A172 (cell line): Measurements from ENCODE around the gene CAMSAP3. TPM values are rescaled to one million over a fixed set of nuclear protein-coding genes. Genes with fewer than 3 reads are reported as not detected.

Experiments used
- DNase-seq: peaks from one replicate; pipeline ENCODE4 v3.0.0-alpha.2; 2015; ENCODE audit warnings: low spot score
- total RNA-seq: library from RNA; depleted of rRNA; stranded (reverse); fragments of >200 nt; shearing (Covaris generic); gene quantifications from 2 replicates; pipeline ENCODE4 v1.2.3, GENCODE V29; 2014

The CAMSAP3 gene
- total RNA-seq, 1 experiment from 2014 or later = 2.6 TPM

DNA sequence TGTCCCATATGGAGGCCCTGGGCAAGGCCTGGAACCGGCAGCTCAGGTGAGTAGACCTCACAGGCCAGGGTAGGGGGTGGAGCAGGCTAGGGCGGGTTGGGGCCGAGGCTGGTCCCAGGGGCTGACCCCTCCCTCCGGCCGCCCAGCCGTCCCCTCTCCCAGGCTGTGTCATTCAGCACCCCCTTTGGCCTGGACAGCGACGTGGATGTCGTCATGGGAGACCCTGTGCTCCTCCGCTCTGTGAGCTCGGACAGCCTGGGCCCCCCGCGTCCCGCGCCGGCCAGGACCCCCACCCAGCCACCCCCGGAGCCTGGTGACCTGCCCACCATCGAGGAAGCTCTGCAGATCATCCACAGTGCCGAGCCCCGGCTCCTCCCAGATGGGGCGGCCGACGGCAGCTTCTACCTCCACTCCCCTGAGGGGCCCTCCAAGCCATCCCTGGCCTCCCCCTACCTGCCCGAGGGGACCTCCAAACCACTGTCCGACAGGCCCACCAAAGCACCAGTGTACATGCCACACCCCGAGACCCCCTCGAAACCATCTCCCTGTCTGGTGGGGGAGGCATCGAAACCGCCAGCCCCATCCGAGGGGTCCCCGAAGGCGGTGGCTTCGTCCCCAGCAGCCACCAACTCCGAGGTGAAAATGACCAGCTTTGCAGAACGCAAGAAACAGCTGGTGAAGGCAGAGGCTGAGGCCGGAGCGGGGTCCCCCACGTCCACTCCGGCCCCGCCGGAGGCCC lies 16.0 kb downstream of the CAMSAP3 start:
- DNase-seq = no peak

- DNase-seq = no peak
These were observed 16.9 kb downstream of the CAMSAP3 start for GRCh38 chr19:7612282-7613274.

GRCh38 chr19:7614859-7615741 lies 19.4 kb downstream of the CAMSAP3 start:
- no peak for DNase-seq

DNA sequence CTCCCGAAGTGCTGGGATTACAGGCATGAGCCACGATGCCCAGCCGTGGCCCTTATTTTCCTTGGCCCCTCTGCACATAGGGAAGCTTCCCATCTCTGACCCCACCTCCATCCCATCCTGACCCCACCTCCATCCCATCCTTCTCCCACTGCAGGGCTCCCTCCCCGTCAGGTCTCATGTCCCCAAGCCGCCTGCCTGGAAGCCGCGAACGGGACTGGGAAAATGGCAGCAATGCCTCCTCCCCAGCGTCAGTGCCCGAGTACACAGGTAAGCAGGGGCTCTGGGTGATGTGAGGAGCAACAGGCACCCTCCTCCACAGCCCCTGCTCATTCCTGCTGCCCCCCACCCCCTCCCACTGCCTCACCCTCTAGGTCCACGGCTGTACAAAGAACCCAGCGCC lies 21.5 kb downstream of the CAMSAP3 start:
- DNase-seq = no peak

- no peak for DNase-seq
These were observed 22.1 kb downstream of the CAMSAP3 start for GRCh38 chr19:7617735-7618134.

GRCh38 chr19:7618348-7618747 lies 22.7 kb downstream of the CAMSAP3 start:
- DNase-seq = no peak

DNA sequence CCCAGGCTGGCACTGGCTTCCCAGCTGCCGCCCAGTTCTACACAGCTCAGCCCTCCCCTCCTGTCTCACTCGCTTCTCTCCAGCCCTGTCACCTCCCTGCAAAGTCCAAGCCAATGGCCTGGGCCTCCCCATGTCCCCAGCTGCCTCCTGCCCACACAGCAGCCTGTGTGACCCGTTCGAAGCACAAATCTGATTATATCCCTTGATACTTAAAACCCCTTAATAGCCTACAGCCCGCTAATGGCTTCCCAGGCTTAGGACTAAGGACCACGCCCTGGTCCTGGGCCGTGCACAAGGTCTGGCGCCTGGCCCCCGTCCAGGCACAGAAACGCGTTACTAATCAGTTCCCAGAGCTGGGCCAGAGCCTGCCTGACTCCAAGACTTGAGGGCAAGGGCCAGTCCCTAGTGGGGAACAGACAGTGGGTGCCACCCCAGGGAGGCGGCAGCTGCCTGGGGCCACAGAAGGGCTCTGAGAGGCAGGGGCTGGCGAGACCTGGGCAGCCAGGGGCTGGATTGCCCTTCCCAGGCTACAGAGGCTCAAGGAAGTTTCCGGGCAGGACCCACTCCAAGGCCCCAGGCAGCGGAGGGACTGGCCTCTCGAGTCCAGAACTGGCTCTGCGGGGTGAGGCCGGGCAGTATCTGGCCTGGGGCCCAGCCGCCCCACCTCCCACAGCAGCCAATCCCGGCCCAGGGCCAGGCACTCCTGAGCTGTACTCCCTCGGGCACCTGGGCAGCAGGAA lies 23.3 kb downstream of the CAMSAP3 start:
- DNase-seq = no peak

DNA sequence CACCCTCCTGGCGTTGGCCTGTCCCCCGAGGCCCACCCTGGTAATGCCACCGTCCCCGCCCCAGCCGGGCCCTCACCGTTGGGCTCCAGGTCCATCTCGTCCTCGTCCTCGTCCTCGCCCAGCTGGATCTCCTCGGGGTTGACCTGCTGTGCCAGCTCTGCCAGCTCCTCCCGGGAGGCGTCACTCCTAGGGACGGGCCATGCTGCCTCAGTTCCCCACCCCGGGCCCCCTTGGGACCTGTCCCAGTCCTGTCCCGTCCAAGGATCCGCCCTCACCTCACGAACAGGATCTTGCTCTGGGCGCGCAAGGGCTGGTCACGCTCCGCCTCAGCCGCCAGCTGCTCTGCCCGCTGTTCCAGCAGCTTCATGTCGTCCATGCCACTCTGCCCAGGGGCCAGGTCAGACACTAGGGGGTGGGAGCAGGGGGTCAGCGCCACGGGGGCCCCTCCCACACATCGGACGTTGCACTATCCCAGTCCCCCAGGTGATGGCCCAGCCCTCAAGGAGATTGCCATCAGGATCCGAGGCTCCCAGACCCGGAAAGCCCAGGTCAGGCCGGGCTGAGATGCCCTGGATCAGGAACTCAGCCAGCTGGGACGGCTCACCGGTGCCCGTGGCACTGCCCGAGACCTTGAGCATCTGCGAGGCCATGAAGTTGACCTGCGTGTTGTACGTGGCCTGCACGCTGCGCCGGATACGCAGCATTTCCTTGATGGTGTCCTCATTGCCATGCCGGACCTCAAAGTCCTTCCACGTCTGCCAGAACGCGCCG lies 24.2 kb downstream of the CAMSAP3 start:
- no peak for DNase-seq

DNA sequence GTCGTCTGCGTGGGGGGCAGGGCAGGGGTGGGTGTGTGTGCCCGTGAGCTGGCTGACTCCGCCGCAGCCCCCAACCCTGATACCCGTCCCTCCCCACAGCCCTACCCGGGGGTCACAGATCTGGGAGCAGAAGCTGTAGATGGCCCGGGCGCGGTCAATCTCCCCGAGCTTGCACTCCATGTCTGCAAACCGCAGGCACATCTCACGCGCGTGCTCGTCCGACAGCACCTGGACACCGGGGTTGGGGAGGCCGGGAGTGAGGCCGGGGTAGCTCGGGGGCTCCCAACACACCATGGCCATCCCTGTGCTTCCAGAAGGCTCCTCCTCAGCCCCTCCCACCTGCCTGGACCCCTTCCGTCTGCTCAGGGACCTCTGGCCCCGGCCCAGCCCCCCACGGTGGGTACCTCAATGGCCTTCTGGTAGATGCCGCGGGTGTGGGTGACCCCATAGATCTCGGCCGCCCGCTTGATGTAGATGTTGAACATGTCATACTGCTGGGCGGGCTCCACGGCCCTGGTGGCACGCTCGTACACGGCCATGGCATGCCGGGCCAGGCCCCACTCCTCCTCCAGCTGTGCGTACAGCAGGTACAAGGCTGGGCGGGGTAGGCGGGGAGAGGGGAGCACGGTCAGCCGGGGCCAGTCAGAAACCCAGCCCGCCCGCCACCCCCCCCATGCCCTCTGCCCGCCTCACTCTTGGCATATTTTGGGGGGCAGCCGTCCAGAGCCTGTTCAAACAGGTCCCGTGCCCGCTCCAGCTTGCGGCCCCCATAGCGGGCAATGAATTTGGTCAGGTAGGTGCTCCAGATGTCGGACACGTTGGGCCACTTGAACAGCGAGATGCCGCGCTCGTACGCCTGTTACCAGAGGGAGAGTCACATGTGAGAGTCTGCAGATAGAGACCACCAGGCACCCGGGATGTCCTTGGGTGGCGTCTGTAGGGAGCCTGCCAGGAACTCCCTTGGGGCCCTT lies 25.1 kb downstream of the CAMSAP3 start:
- no peak for DNase-seq

DNA sequence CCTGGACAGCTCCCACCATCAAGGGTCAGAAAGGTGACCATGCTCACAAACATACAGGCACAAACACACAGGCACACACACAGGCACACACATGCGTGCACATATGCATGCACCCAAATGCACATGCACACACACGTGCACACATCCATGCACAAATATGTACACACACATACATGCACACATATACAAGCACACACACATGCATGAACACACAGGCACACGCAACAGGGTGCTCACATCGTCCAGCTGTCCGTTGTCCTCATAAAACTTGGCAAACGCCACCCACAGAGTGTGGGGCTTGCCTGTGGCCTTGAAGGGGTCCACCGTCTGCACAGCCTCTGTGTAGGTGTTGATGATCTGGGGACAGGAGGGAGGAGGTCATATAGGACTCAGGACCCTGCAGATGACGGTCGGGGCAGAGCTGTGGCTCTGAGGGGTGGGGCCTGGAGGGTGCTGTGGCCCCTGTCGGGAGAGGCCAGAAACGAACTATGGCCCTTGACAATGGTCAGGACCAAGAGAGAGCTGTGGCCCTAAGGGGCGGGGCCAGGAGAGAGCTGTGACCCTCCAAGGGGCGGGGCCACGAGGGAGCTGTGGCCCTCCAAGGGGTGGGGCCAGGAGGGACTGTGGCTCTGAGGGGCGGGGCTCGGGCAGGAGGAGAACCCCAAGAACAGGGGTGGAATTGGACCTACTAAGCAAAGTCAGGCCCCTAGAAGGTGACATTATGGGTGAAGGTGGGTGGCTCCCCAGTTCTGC lies 27.4 kb downstream of the CAMSAP3 start:
- no peak for DNase-seq

- DNase-seq = no peak
These were observed 28.3 kb downstream of the CAMSAP3 start for GRCh38 chr19:7623725-7624603.

DNA sequence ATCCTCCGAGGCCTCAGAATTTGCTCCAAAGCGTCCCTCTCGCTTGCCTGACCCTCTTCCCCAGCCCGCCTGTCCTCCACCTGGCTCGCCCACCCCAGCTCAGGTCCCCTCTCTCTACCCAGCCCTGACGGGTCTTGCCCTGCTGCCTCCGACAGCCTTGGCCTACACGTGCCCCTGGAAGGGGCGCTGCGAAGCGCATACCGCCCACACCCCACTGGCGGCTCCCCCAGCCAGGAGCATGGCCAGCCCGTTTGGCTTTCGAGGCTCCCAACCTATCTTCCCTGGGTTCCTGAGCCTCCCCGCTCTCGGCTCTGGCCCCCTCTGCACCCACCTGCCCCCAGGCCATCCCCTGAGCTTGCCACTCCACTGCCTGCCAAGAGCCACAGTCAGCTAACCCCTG lies 29.1 kb downstream of the CAMSAP3 start:
- no peak for DNase-seq

- no peak for DNase-seq
These were observed 30.2 kb downstream of the CAMSAP3 start for GRCh38 chr19:7625763-7626372.

GRCh38 chr19:7627166-7627565 lies 31.5 kb downstream of the CAMSAP3 start:
- DNase-seq = no peak

DNA sequence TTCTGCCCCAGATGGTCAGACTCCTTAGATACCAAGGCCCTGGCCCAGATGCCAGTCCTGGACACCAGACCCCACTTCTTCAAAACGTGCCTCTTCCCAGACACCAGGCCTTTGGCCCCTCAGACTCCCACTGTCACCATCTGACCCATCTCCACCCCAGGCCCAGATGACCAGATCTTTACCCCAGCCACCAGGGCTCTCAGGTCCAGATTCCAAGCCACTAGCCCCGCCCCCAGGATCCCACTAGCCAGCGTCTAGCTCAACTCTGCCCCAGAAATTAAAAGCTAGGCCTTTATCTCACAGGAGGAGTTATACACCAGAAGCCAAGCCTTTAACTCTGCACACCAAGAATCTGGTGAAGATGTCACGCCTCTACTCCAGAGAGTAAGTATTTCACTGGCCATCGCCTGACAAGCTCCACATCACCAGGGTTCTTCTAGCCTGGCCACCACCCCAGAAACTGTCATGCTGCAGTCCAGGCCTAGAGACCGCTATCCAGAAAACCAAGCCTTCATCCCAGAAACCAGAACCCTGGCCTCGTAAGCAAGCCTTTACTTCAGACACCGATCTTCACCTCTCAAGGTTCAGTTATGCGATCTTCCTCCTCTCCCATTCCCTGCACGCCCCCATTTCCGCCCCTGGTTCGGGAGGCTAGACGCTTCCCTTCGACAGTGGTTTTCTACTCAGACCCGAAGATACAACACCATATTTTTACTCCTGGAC lies 33.1 kb downstream of the CAMSAP3 start:
- no peak for DNase-seq

DNA sequence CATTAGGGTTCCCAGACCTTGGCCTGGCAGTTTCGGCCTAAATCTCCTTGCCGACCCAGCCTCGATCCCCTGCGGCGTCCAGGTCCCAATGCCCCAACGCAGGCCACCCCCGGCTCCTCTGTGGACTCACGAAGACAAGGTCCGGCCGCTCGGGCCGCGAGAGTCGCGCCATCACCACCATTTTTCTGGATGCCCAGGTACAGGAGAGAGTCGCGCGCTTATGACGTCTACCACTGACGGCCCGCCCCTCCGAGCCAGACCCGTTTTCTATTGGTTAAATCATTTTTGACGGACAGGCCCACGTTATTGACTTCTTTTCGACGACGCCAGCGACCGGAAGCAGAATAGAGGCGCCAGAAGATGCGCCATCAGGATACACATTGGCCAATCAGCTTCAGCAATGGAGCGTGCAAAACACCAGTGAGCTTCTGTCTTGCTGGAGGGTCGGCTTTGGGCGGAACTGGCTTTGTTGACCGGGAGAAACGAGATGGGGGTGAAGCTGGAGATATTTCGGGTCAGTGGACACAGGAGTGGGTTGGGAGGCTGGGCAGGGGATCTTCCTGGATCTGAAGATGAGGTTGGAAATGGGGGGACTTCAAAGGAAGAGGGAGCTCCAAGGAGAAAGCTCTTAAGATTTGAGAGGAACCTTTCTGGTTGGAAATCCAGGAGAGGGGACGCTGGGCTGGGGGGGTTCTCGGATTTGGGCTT lies 33.8 kb downstream of the CAMSAP3 start, which contains the start of the genes PET100 and XAB2:
Gene PET100 (plus strand): TSS at position 447 of the 708 bp plus-strand sequence. CDS start 41 bp downstream, at position 488.
Gene XAB2 (minus strand): TSS at position 199 of the 708 bp plus-strand sequence. CDS start 18 bp downstream, at position 181.
- DNase-seq = peak; percentile 99
